Stimulated activated naive CD8-positive, alpha-beta T cell treated with anti-CD3 and anti-CD28 coated beads, Interleukin-15, amount 100 ng/mL, for 72 hours (primary cell): Measurements from ENCODE around the gene SHLD1.
A peak's percentile ranks its signal among the peaks of the same experiment; 100 is the strongest.
"Not testable (repeated sequence)": the region's sequence is repeated elsewhere in the genome, so short reads cannot be mapped to it uniquely, and the experiment has no call there.

Experiments
- ATAC-seq: fragments of 150-1000 bp; cut with Tn5 transposase; 2 replicates; pipeline ENCODE4 v1.10.0; 2021; ENCODE audit warnings: mild to moderate bottlenecking, moderate library complexity
- DNase-seq, 2 donors: peaks; one replicate each; pipeline ENCODE4 v3.0.0; 2021 to 2022
- H3K27ac Mint-ChIP-seq, 2 donors: one replicate each; pipeline ENCODE4 v1.8.0; 2022; ENCODE audit warnings: mild to moderate bottlenecking in 2 of 2, mixed read lengths in 2 of 2, moderate library complexity in 2 of 2
- H3K27me3 Mint-ChIP-seq: one replicate; pipeline ENCODE4 v1.8.0; 2022; ENCODE audit warnings: mixed read lengths
- H3K4me1 Mint-ChIP-seq: one replicate; pipeline ENCODE4 v1.8.0; 2022; ENCODE audit warnings: mild to moderate bottlenecking, mixed read lengths
- H3K4me3 Mint-ChIP-seq, 2 donors: one replicate each; pipeline ENCODE4 v1.8.0; 2022; ENCODE audit warnings: mild to moderate bottlenecking in 2 of 2, mixed read lengths in 2 of 2, moderate library complexity in 1 of 2
- H3K9me3 Mint-ChIP-seq, 2 donors: one replicate each; pipeline ENCODE4 v1.8.0; 2022; ENCODE audit warnings: mixed read lengths in 2 of 2

The SHLD1 gene

GRCh38 chr20:5786930-5787795 lies 37.0 kb downstream of the SHLD1 start:
- no peak for ATAC-seq
- H3K9me3 Mint-ChIP-seq: no peaks in the 10 kb centered on the region
- H3K4me1 Mint-ChIP-seq: no peaks in the 10 kb centered on the region
- no peak for DNase-seq
- no peak overlapping the region for H3K4me3 Mint-ChIP-seq
- peak overlapping the region; percentile 18 to 59 for H3K27ac Mint-ChIP-seq
- no peaks in the 10 kb centered on the region for H3K27me3 Mint-ChIP-seq

DNA sequence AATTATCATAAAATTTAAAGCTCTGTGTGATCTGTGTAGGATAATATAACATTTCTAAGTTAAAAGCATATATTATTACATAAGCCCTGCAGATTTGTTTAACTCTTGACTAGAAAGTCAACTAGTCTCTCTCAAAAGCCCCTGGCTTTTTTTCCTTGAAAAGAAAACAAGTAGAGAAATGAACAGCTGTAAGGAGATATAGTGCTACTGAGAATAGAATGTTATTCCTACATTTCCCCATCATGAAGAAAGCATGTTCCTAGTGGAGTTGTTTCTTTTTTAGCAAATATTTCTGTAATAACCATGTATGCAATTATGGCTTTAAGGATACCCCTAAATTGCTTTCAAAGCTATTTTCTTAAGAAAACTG lies 37.6 kb downstream of the SHLD1 start:
- Mint-ChIP-seq H3K4me3 (no peak overlapping the region), H3K27me3 (no peaks in the 10 kb centered on the region), H3K27ac (no peak overlapping the region), H3K9me3 (no peaks in the 10 kb centered on the region), H3K4me1 (no peaks in the 10 kb centered on the region)
- no peak for ATAC-seq
- no peak for DNase-seq

DNA sequence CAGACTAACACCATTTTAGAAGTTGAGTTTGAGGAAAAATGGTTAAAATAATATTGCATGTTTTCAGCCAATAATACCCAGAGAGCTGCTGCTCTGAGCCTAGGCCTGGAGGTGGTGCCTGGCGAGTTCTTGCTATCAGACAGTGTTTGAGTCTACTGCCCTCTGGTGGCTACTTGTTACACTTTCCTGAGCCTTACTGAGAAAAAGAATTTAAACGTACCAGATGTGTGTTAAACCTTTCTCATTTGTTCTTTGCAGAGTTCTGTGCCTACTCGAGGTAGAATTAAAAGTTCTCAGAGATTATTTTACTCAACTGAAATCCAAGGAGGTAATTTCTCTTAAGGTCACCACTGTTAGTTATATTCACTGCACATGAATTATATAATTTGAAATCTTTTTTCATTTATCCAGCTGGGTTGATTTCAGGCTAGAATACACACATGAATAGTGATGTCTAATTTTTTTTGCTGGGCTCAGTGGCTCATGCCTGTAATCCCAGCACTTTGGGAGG lies 38.2 kb downstream of the SHLD1 start:
- peak; percentile 71 to 77 for DNase-seq
- Mint-ChIP-seq H3K27ac (no peak overlapping the region), H3K9me3 (no peaks in the 10 kb centered on the region), H3K27me3 (no peaks in the 10 kb centered on the region), H3K4me1 (no peaks in the 10 kb centered on the region), H3K4me3 (no peak overlapping the region)
- ATAC-seq: peak; percentile 97

GRCh38 chr20:5789827-5790226 lies 39.6 kb downstream of the SHLD1 start:
- no peaks in the 10 kb centered on the region for H3K27me3 Mint-ChIP-seq
- no peak overlapping the region for H3K4me3 Mint-ChIP-seq
- DNase-seq: no peak
- H3K9me3 Mint-ChIP-seq: no peaks in the 10 kb centered on the region
- ATAC-seq: no peak
- peak overlapping the region; percentile 48 to 61 for H3K27ac Mint-ChIP-seq
- H3K4me1 Mint-ChIP-seq: no peaks in the 10 kb centered on the region

- Mint-ChIP-seq H3K27ac (no peak overlapping the region), H3K4me3 (no peak overlapping the region), H3K9me3 (no peaks in the 10 kb centered on the region), H3K4me1 (no peaks in the 10 kb centered on the region), H3K27me3 (no peaks in the 10 kb centered on the region)
- DNase-seq: no peak
- no peak for ATAC-seq
Measured at GRCh38 chr20:5793916-5794315, 43.7 kb downstream of the SHLD1 start.

- peak overlapping the region; percentile 47 to 64 for H3K27ac Mint-ChIP-seq
- H3K4me1 Mint-ChIP-seq: no peaks in the 10 kb centered on the region
- no peaks in the 10 kb centered on the region for H3K9me3 Mint-ChIP-seq
Measured at GRCh38 chr20:5796331-5797040, 46.3 kb downstream of the SHLD1 start.

GRCh38 chr20:5797165-5797564 lies 47.0 kb downstream of the SHLD1 start:
- no peak overlapping the region for H3K4me3 Mint-ChIP-seq
- H3K27ac Mint-ChIP-seq: peak overlapping the region; percentile 47 to 64
- H3K4me1 Mint-ChIP-seq: peaks cover 2% of the 10 kb centered on the region
- no peaks in the 10 kb centered on the region for H3K27me3 Mint-ChIP-seq
- DNase-seq (no peak), ATAC-seq (no peak)
- no peaks in the 10 kb centered on the region for H3K9me3 Mint-ChIP-seq

More at GRCh38 chr20:5796331-5797040, 46.3 kb downstream of the SHLD1 start:
- Mint-ChIP-seq H3K27me3 (no peaks in the 10 kb centered on the region), H3K4me3 (no peak overlapping the region)
- ATAC-seq: no peak
- DNase-seq: no peak

DNA sequence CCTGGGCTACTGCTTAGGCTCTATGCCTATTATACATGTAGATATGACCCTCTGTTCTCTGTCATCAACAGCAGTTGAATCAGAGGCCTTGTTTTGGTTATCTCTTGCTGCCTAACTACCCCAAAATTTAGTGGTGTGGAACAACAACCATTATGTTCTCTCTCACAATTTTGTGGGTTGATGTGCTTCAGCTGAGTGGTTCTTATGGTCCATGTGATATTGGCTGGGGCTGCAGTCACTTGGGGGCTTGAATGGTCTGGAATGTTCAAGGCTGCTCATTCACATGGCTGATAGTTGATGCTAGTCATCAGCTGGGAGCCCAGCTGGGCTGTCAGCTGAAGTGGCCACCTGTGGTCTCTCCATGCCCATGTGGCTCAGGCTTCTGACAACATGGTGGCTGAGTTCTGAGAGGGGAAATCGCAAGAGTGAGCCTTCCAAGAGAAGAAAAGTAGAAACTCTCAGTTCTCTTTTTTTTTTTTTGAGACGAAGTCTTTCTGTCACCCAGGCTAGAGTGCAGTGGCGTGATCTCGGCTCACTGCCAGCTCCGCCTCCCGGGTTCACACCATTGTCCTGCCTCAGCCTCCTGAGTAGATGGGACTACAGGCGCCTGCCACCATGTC lies 47.8 kb downstream of the SHLD1 start:
- no peak for DNase-seq
- no peak for ATAC-seq
- H3K9me3 Mint-ChIP-seq: no peaks in the 10 kb centered on the region
- H3K4me3 Mint-ChIP-seq: no peak overlapping the region
- peaks cover 8% of the 10 kb centered on the region for H3K4me1 Mint-ChIP-seq
- no peaks in the 10 kb centered on the region for H3K27me3 Mint-ChIP-seq
- no peak overlapping the region for H3K27ac Mint-ChIP-seq

DNA sequence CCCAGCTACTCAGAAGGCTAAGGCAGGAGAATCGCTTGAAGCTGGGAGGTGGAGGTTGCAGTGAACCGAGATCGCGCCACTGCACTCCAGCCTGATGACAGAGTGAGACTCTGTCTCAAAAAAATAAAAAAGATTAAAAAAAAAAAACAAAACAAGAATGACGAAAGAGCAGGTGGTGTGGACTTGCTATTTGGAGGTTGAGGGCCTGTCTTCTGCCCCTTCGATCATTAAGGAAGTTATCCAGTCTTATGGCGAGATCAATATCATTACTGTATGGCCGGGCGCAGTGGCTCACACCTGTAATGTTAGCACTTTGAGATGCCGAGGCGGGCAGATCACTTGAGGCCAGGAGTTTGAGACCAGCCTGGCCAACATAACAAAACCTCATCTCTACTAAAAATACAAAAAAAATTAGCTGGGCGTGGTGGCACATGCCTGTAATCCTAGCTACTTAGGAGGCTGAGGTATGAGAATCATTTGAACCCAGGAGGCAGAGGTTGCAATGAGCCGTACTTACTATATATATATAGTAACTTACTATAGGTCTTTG lies 53.6 kb downstream of the SHLD1 start:
- ATAC-seq, H3K9me3 Mint-ChIP-seq, H3K4me3 Mint-ChIP-seq, H3K27me3 Mint-ChIP-seq, H3K27ac Mint-ChIP-seq, DNase-seq: not testable (repeated sequence)
- peaks cover 16% of the 10 kb centered on the region for H3K4me1 Mint-ChIP-seq

GRCh38 chr20:5806457-5807263 lies 56.5 kb downstream of the SHLD1 start:
- ATAC-seq (no peak), DNase-seq (no peak)
- no peaks in the 10 kb centered on the region for H3K27me3 Mint-ChIP-seq
- H3K27ac Mint-ChIP-seq: peak overlapping the region in 1 of 2 donors; percentile 11
- no peak overlapping the region for H3K4me3 Mint-ChIP-seq
- H3K4me1 Mint-ChIP-seq: peaks cover 16% of the 10 kb centered on the region
- H3K9me3 Mint-ChIP-seq: no peaks in the 10 kb centered on the region

- Mint-ChIP-seq H3K4me3 (no peak overlapping the region), H3K4me1 (peaks cover 12% of the 10 kb centered on the region), H3K9me3 (no peaks in the 10 kb centered on the region), H3K27me3 (no peaks in the 10 kb centered on the region), H3K27ac (no peak overlapping the region)
- DNase-seq (no peak), ATAC-seq (no peak)
Measured at GRCh38 chr20:5807431-5807830, 57.2 kb downstream of the SHLD1 start.

GRCh38 chr20:5808901-5809300 lies 58.7 kb downstream of the SHLD1 start:
- Mint-ChIP-seq H3K27me3 (no peaks in the 10 kb centered on the region), H3K4me3 (no peak overlapping the region), H3K9me3 (no peaks in the 10 kb centered on the region), H3K4me1 (peaks cover 5% of the 10 kb centered on the region), H3K27ac (no peak overlapping the region)
- ATAC-seq (no peak), DNase-seq (no peak)

GRCh38 chr20:5809495-5809894 lies 59.3 kb downstream of the SHLD1 start:
- Mint-ChIP-seq H3K4me1 (peaks cover 5% of the 10 kb centered on the region), H3K27me3 (no peaks in the 10 kb centered on the region), H3K27ac (no peak overlapping the region), H3K4me3 (no peak overlapping the region), H3K9me3 (no peaks in the 10 kb centered on the region)
- ATAC-seq (no peak), DNase-seq (no peak)

GRCh38 chr20:5810800-5811422 lies 60.7 kb downstream of the SHLD1 start:
- no peak overlapping the region for H3K27ac Mint-ChIP-seq
- no peaks in the 10 kb centered on the region for H3K9me3 Mint-ChIP-seq
- no peak for DNase-seq
- ATAC-seq: no peak
- no peak overlapping the region for H3K4me3 Mint-ChIP-seq
- H3K27me3 Mint-ChIP-seq: no peaks in the 10 kb centered on the region
- H3K4me1 Mint-ChIP-seq: no peaks in the 10 kb centered on the region

GRCh38 chr20:5811746-5812145 lies 61.5 kb downstream of the SHLD1 start:
- Mint-ChIP-seq H3K27ac (no peak overlapping the region), H3K4me3 (no peak overlapping the region), H3K27me3 (no peaks in the 10 kb centered on the region), H3K9me3 (no peaks in the 10 kb centered on the region), H3K4me1 (no peaks in the 10 kb centered on the region)
- DNase-seq (no peak), ATAC-seq (no peak)
